NCI-H510A (cell line): ENCODE measurements around the gene NFIC.
A peak's percentile ranks its signal among the peaks of the same experiment; 100 is the strongest.
"Not testable (repeated sequence)": the region's sequence is repeated elsewhere in the genome, so short reads cannot be mapped to it uniquely, and the experiment has no call there.

ENCODE experiments used
- DNase-seq: peaks from one replicate; lab custom pipeline; 2025; lab: John Stamatoyannopoulos, UW

Gene NFIC

DNA sequence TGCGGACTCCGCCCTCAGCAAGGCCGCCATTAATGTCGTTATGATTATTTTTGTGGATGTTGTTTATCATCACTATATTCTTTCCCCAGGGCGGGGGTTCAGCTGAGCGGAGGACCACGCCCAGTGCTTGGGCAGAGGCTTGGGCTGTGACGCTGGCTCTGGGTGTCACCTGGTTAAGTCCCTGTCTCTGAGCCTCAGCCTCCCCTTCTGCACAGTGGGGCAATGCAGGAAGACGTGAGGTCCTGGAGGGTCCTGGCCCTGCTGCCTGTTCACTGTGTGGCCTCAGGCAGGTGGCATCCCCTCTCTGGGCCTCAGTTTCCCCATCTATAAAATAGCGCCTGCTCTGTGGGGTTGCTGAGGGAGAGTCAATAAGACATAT, 32.5 kb downstream of the NFIC start:
- no peak for DNase-seq

- DNase-seq = not testable (repeated sequence)
These were observed 32.9 kb downstream of the NFIC start for GRCh38 chr19:3399311-3399710.

GRCh38 chr19:3401004-3401768, 34.8 kb downstream of the NFIC start:
- no peak for DNase-seq

- no peak for DNase-seq
These were observed 36.5 kb downstream of the NFIC start for GRCh38 chr19:3402631-3403443.

GRCh38 chr19:3403489-3404323, 37.3 kb downstream of the NFIC start:
- DNase-seq = no peak

- DNase-seq = no peak
These were observed 38.2 kb downstream of the NFIC start for GRCh38 chr19:3404324-3405260.

DNA sequence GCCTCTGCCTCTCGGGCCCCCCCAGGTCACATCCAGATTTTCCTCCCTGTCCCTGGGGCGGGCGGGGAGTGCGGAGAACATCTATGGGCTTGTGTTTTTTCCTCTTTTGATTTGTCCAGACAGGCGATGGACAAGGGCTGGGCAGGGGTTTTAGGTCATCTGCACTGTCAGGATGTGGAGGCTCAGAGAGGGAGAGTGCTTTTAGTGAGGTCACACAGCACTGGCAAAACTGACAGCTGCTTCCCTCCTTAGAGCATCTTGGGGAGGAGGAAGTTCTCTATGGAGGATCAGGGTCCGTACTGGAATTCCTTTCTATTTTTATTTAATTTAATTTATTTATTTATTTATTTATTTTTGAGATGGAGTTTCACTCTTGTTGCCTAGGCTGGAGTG, 38.9 kb downstream of the NFIC start:
- no peak for DNase-seq

GRCh38 chr19:3406571-3407111, 40.3 kb downstream of the NFIC start:
- no peak for DNase-seq

DNA sequence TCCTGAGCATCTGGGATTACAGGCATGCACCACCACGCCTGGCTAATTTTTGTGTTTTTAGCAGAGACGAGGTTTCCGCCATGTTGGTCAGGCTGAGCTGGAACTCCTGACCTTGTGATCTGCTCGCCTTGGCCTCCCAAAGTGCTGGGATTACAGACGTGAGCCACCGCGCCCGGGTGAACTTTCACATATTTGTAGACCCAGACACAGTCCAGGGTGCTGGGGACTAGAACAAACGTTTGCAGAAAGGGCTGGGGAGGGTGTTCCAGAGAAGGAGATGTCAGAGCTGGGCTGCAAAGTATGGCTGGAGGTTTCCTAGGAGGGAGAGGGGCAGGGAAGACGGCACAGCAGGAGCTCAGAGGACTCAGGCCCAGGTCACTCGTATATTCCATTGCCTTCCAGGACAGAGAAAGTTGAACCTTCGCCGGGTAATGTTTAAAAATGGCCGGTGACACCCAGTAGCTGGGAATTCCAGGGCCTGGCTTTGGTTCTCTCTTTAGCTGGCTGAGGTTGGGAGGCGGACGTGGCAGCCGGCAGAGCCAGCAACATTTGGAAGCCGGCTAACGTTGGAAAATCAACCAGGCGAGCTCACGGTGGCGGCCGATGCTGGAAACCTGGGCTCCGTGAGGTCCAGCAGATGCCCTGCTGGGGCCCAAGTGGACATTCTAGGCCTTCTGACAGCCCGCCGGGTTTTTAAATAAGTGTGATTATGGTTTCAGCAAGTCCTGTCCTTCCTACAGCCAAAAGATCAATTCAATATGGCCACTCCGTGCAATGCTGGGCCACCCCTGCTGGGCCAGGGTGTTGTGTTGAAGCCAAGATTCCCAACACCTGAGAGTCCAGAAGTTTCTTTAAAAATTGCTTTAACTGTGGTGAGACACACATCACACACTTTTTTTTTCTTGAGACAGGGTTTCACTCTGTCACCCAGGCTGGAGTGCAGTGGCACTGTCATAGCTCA, 41.5 kb downstream of the NFIC start:
- DNase-seq = no peak

- no peak for DNase-seq
These were observed 42.6 kb downstream of the NFIC start for GRCh38 chr19:3408996-3409345.

- no peak for DNase-seq
These were observed 43.1 kb downstream of the NFIC start for GRCh38 chr19:3409346-3410064.

DNA sequence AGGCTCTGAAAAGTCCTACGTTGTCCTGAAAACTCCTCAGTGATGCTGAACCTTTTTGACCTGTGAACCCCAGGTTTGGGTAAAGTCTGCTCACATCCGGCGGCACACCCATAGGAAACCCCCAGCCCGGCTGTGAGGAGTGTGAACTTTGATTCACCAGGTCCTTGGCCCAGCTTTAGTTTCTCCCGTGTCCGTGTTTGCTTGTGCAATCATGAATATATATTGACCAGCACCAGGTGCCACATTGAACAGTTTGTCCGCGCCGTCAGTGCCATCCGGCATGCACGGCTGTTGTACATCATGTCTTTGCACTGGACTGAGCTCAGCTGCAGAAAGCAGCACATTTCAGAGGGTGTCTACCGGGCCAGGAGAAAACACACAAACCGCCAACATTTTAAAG, 45.3 kb downstream of the NFIC start:
- no peak for DNase-seq

GRCh38 chr19:3412066-3412465, 45.7 kb downstream of the NFIC start:
- DNase-seq = no peak

GRCh38 chr19:3413796-3414327, 47.5 kb downstream of the NFIC start:
- peak; percentile 37 for DNase-seq

DNA sequence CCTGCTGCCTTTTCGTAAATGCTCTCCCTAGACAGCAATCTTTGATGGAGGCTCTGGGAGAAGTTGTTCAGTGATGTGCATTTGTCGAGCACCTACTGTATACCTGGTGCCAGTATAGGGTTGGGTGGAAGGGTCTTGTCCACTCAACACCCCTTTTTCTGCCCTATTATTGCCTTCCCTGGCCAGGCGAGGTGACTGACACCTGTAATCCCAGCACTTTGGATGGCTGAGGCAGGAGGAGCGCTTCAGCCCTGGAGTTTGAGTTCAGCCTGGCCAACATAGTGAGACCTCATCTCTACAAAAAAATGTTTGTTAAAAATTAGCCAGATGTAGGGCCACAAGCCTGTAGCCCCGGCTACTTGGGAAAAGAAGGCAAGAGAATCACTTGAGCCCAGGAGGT, 49.3 kb downstream of the NFIC start:
- DNase-seq = no peak

- DNase-seq = no peak
These were observed 53.9 kb downstream of the NFIC start for GRCh38 chr19:3420244-3420755.

DNA sequence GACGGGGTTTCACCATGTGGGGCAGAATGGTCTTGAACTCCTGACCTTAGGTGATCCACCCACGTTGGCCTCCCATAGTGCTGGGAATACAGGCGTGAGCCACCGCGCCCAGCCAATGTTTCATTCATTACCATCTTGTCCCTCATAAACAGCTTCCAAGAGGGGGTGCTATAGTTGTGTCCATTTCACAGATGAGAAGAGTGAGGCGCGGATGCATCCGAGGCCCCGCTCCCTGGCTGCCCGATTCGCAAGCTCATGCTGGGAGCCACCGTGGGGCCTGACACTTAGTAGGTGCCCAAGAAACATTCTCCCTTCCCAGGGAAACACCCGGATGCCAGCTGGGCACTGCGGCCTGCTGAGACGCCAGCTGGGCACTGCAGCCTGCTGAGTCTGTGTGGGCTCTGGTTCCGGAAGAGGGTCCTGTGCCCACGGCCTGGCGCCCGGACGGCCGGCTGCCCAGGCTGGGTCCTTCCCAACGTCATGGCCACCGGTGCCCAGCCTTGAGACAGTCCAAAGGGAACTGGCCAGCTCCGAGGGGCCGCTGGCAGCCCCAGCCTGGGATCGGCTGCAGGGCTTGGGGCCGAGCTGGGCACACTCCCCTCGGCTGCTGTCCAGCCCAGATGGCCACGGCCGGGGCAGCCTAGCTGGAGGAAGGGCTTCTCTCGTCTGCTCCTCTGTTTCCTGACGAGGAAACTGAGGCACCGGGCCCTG, 54.7 kb downstream of the NFIC start:
- no peak for DNase-seq

- not testable (repeated sequence) for DNase-seq
These were observed 55.3 kb downstream of the NFIC start for GRCh38 chr19:3421656-3422055.
